Smooth muscle cell (in vitro differentiated cells): ENCODE data around the gene SETD4. TPM values are rescaled to one million over a fixed set of nuclear protein-coding genes. Genes with fewer than 3 reads are reported as not detected.

Experiments
- DNase-seq: peaks from one replicate; lab custom pipeline; 2025; ENCODE audit not compliant: unreplicated experiment; lab: John Stamatoyannopoulos, UW
- H2AFZ ChIP-seq: fragments of 200-600 bp; sonication (generic); 2 replicates; pipeline ENCODE4 v1.6.0; 2016; ENCODE audit warnings: antibody characterized with exemption, low read depth, mild to moderate bottlenecking
- H3F3A ChIP-seq: fragments of 200-600 bp; sonication (generic); 2 replicates; pipeline ENCODE4 v1.6.0; 2017; ENCODE audit warnings: antibody characterized with exemption, low read depth
- H3K27ac ChIP-seq: fragments of 200-600 bp; sonication (generic); 2 replicates; pipeline ENCODE4 v1.5.1; 2016; ENCODE audit warnings: low read depth, mild to moderate bottlenecking
- H3K27me3 ChIP-seq: fragments of 200-600 bp; sonication (generic); 2 replicates; pipeline ENCODE4 v1.6.1; 2016; ENCODE audit warnings: low read depth, mild to moderate bottlenecking
- H3K36me3 ChIP-seq: fragments of 200-600 bp; sonication (generic); 2 replicates; pipeline ENCODE4 v1.5.1; 2016; ENCODE audit warnings: low read depth
- H3K4me1 ChIP-seq: fragments of 200-600 bp; sonication (generic); 2 replicates; pipeline ENCODE4 v1.5.1; 2016; ENCODE audit warnings: low read depth
- H3K4me2 ChIP-seq: fragments of 200-600 bp; sonication (generic); 2 replicates; pipeline ENCODE4 v1.6.0; 2016; ENCODE audit warnings: mild to moderate bottlenecking
- H3K4me3 ChIP-seq: fragments of 200-600 bp; sonication (generic); 2 replicates; pipeline ENCODE4 v1.5.1; 2016; ENCODE audit warnings: mild to moderate bottlenecking
- H3K79me2 ChIP-seq: fragments of 200-600 bp; sonication (generic); 2 replicates; pipeline ENCODE4 v1.6.0; 2016; ENCODE audit warnings: low read depth, mild to moderate bottlenecking
- H3K9ac ChIP-seq: fragments of 200-600 bp; sonication (generic); 2 replicates; pipeline ENCODE4 v1.6.0; 2016; ENCODE audit warnings: low read depth
- H3K9me3 ChIP-seq: fragments of 200-600 bp; sonication (generic); replicated peaks from 2 replicates; pipeline ENCODE4 v1.5.1; 2016; ENCODE audit warnings: low read depth
- H4K20me1 ChIP-seq: fragments of 200-600 bp; sonication (generic); 2 replicates; pipeline ENCODE4 v1.6.0; 2016; ENCODE audit warnings: low read depth
- whole genome bisulfite sequencing: methylation state at CpG from one replicate; pipeline ENCODE4 v1.1.7; 2016; ENCODE audit warnings: low lambda C conversion rate; 5-methylcytosine and 5-hydroxymethylcytosine counted together
- polyA plus RNA-seq: library from polyadenylated mRNA; unstranded; fragments of >200 nt; fragmentation: Nextera tagmentation; extraction: Ambion mirVana; gene quantifications from 2 replicates; pipeline ENCODE4 v1.2.1, GENCODE V29; 2016
- total RNA-seq: library from RNA; depleted of rRNA; stranded (reverse); fragments of >200 nt; gene quantifications from 2 replicates; pipeline ENCODE4 v1.2.3, GENCODE V29; 2014
- TF ChIP-seq, protein P1 (sequence below): fragments of 200-600 bp; sonication (generic); IDR thresholded peaks from 2 replicates; pipeline ENCODE4 v1.5.1; 2017; ENCODE audit warnings: borderline replicate concordance, mild to moderate bottlenecking, antibody characterized with exemption; ENCODE audit not compliant: insufficient read depth, poor library complexity, severe bottlenecking

Gene SETD4
- total and polyA plus RNA-seq, 2 experiments from 2014 or later = 10.0 to 18.7 TPM

DNA sequence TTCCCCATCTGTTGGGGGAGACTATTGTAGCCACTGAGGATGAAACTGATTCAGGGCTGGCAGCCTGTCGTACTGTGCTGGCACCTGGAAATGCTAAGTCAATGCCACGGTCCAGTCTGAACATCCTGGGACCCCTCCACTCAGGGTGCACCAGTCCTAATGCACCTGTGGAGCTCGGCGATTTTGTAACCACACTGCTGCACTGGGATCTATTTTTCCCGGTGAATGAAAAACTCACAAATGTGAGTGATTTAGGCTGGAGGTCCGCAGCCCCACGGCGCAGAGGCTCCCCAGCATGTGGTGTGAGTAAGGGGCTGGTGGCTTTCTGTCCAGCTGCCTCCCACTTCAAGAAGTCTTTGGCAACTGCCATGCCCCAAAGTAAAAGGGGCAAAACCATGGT is 35.5 kb downstream of the SETD4 start:
- H4K20me1 ChIP-seq = no peaks in the 10 kb centered on the region
- 97% methylated on average over 8 of the region's 8 CpGs for WGBS
- H3K79me2 ChIP-seq = no peaks in the 10 kb centered on the region
- H3K9me3 ChIP-seq = no peaks in the 10 kb centered on the region
- DNase-seq = no peak
- H3K4me2 ChIP-seq = no peak overlapping the region
- no peak overlapping the region for H3K9ac ChIP-seq
- no peak overlapping the region for H3K27ac ChIP-seq
- TF ChIP-seq, protein P1, sequence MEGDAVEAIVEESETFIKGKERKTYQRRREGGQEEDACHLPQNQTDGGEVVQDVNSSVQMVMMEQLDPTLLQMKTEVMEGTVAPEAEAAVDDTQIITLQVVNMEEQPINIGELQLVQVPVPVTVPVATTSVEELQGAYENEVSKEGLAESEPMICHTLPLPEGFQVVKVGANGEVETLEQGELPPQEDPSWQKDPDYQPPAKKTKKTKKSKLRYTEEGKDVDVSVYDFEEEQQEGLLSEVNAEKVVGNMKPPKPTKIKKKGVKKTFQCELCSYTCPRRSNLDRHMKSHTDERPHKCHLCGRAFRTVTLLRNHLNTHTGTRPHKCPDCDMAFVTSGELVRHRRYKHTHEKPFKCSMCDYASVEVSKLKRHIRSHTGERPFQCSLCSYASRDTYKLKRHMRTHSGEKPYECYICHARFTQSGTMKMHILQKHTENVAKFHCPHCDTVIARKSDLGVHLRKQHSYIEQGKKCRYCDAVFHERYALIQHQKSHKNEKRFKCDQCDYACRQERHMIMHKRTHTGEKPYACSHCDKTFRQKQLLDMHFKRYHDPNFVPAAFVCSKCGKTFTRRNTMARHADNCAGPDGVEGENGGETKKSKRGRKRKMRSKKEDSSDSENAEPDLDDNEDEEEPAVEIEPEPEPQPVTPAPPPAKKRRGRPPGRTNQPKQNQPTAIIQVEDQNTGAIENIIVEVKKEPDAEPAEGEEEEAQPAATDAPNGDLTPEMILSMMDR = no peak
- H3K4me1 ChIP-seq = no peaks in the 10 kb centered on the region
- H3K27me3 ChIP-seq = no peaks in the 10 kb centered on the region
- no peaks in the 10 kb centered on the region for H3F3A ChIP-seq
- H3K36me3 ChIP-seq = no peaks in the 10 kb centered on the region
- H2AFZ ChIP-seq = no peak overlapping the region
- no peak overlapping the region for H3K4me3 ChIP-seq

DNA sequence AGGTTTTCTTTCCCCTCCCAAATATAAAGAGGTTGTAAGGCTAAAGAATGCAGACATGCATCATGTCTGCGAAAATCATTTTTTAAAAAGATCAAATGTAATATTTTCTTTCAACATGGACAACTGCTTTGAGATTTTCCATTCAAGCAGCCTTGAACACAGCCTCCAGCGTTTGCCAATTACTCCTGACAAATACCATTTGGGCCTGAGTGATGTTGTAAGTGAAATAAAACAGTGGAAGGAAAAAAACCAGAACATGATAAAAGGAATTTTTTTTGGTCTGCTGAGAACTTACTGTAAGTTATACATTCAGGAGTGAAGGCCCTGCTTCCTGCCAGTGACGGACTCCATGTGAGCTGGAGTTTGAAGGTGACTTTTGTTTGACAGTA is 37.2 kb downstream of the SETD4 start:
- no peaks in the 10 kb centered on the region for H3K4me1 ChIP-seq
- peak overlapping the region; percentile 35 for H3K27ac ChIP-seq
- H3K4me2 ChIP-seq = no peak overlapping the region
- no peaks in the 10 kb centered on the region for H4K20me1 ChIP-seq
- WGBS = 34% methylated on average over 3 of the region's 3 CpGs
- H3K4me3 ChIP-seq = no peak overlapping the region
- no peak for DNase-seq
- no peaks in the 10 kb centered on the region for H3F3A ChIP-seq
- H3K27me3 ChIP-seq = no peaks in the 10 kb centered on the region
- no peaks in the 10 kb centered on the region for H3K36me3 ChIP-seq
- H3K9me3 ChIP-seq = no peaks in the 10 kb centered on the region
- H2AFZ ChIP-seq = peak overlapping the region; percentile 5
- H3K9ac ChIP-seq = no peak overlapping the region
- H3K79me2 ChIP-seq = no peaks in the 10 kb centered on the region
- TF ChIP-seq, protein P1 = no peak

DNA sequence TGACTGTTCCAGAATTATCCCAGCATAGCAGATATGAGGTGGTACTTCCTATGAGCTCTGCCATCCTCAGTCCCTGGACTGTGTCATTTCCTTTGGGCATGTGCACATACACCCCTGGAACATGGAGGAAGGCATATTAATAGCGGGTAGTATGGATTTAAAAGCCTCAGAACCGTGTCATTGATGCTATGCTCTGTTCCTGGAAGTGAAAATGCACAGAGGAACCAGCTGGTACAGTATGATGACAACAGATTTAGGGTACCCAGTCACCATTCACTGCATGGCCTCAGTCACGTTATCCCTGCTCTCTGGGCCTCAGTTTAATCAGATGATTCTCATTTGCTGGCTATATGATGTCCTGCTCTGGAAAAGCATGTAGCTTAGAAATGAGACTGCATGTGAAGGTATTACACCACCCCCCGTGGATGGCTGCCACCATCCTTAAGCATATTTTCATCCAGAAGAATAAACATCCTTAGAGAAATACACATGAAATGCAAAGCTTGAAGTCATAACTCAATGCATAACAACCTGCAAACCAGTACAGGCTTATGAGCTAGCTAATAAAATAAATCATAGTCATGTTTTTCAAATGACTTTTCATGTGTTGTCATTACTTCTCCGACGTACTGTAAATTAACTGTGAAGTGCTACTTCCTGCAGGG is 37.8 kb downstream of the SETD4 start:
- no peak for DNase-seq

More for the DNA sequence above, 37.8 kb downstream of the SETD4 start:
- WGBS = 60% methylated on average over 6 of the region's 6 CpGs
- no peaks in the 10 kb centered on the region for H3K4me1 ChIP-seq
- no peaks in the 10 kb centered on the region for H4K20me1 ChIP-seq
- TF ChIP-seq, protein P1 = no peak
- H3K27me3 ChIP-seq = no peaks in the 10 kb centered on the region
- no peaks in the 10 kb centered on the region for H3K36me3 ChIP-seq
- no peak overlapping the region for H3K4me3 ChIP-seq
- H3K9ac ChIP-seq = no peak overlapping the region
- no peaks in the 10 kb centered on the region for H3F3A ChIP-seq
- peak overlapping the region; percentile 5 for H2AFZ ChIP-seq
- H3K79me2 ChIP-seq = no peaks in the 10 kb centered on the region
- H3K9me3 ChIP-seq = no peaks in the 10 kb centered on the region
- no peak overlapping the region for H3K4me2 ChIP-seq
- no peak overlapping the region for H3K27ac ChIP-seq
